K562 (cell line): Measurements from ENCODE around the gene PXDC1.

ENCODE experiments used
- GABPA ChIP-seq: fragments of 200-800 bp; sonication (Bioruptor generic); conservative IDR thresholded peaks from 2 replicates; pipeline ENCODE4 v1.6.1; 2016; ENCODE audit warnings: low read depth, missing genetic modification characterization, missing compliant biosample characterization
- JUN ChIP-seq, 2 experiments: sonication (generic) in 1 of 2; formaldehyde crosslinking in 1 of 2; IDR thresholded peaks; 2 replicates each; pipeline versions ENCODE4 v1.6.1 to v1.8.0; 2012 to 2022; ENCODE audit warnings: borderline replicate concordance in 2 of 2, mild to moderate bottlenecking in 2 of 2, improper control_type of control experiment in 1 of 2, low read depth in 1 of 2, low read length in 1 of 2, missing genetic modification reagents in 1 of 2
- NBN ChIP-seq: fragments of 450-650 bp; IDR thresholded peaks from 2 replicates; pipeline ENCODE4 v1.6.1; 2016; ENCODE audit warnings: low read depth, mild to moderate bottlenecking
- NEUROD1 ChIP-seq: fragments of 150-350 bp; IDR thresholded peaks from 2 replicates; pipeline ENCODE4 v1.6.1; 2014; ENCODE audit warnings: borderline replicate concordance, low read length, low read depth; ENCODE audit not compliant: partially characterized antibody
- NFYB ChIP-seq: IDR thresholded peaks from 2 replicates; pipeline ENCODE4 v1.6.1; 2011; ENCODE audit warnings: mild to moderate bottlenecking, moderate library complexity; ENCODE audit not compliant: insufficient read length; ENCODE audit errors: extremely low read depth
- POLR2AphosphoS5 ChIP-seq: IDR thresholded peaks from 2 replicates; pipeline ENCODE4 v1.6.1; 2011; ENCODE audit warnings: mild to moderate bottlenecking, low read depth, low read length, moderate library complexity; ENCODE audit not compliant: control insufficient read depth, insufficient read depth
- RBM22 ChIP-seq: fragments of 200-400 bp; formaldehyde crosslinking; IDR thresholded peaks from 2 replicates; pipeline ENCODE4 v1.6.1; 2018; ENCODE audit warnings: low read length, low read depth; ENCODE audit not compliant: poor library complexity, severe bottlenecking
- STAG1 ChIP-seq: sonication (generic); formaldehyde crosslinking; IDR thresholded peaks from 2 replicates; pipeline ENCODE4 v1.5.0; 2020; ENCODE audit warnings: missing genetic modification reagents, borderline replicate concordance
- USF1 ChIP-seq: sonication (generic); formaldehyde crosslinking; IDR thresholded peaks from 2 replicates; pipeline ENCODE4 v1.9.0; 2022; ENCODE audit warnings: mild to moderate bottlenecking, missing genetic modification reagents
- TF ChIP-seq, protein P1 (sequence below), 2 experiments: IDR thresholded peaks in 1 of 2; conservative IDR thresholded peaks in 1 of 2; 2 replicates each; pipeline ENCODE4 v1.6.1; 2016; ENCODE audit warnings: low read depth in 2 of 2, mild to moderate bottlenecking in 1 of 2, missing compliant biosample characterization in 1 of 2, missing genetic modification characterization in 1 of 2, moderate library complexity in 1 of 2
- TF ChIP-seq, protein P2 (sequence below): fragments of 450-650 bp; IDR thresholded peaks from 2 replicates; pipeline ENCODE4 v1.6.1; 2016; ENCODE audit warnings: missing biosample characterization, missing genetic modification characterization
- TF ChIP-seq, protein P3 (sequence below), 3 experiments: IDR thresholded peaks in 2 of 3; conservative IDR thresholded peaks in 1 of 3; 2 replicates each; pipeline ENCODE4 v1.5.1; 2011 to 2012; ENCODE audit warnings: low read length in 3 of 3, mild to moderate bottlenecking in 3 of 3, control low read depth in 2 of 3, improper control_type of control experiment in 1 of 3, inconsistent platforms in 1 of 3, low read depth in 1 of 3, mixed read lengths in 1 of 3, moderate library complexity in 1 of 3; ENCODE audit not compliant: insufficient read depth in 2 of 3
- TF ChIP-seq, protein P4 (sequence below): fragments of 250-450 bp; sonication (Bioruptor Pico); IDR thresholded peaks from 2 replicates; pipeline ENCODE4 v1.8.0; 2022; ENCODE audit warnings: inconsistent platforms, mild to moderate bottlenecking, moderate library complexity, borderline replicate concordance

DNA sequence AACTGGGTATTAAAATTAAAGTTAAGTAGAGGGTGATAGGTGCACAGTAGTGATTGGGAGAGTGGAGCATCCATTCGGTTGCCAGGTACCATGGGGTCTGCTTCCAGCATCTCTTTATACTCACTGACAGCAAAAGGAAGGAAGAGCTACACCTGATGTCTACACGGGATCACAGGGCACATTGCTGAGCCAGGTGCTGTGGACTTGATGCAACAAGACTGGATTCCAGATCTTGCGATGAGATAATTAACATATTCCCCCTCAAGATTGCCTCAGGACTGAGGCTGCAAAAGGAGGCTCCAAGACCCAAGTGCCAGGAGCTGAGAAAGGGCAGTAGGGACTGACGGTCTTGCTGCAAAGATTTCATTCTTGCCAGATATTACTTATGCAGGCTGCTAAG is 72.6 kb downstream of the PXDC1 start:
- TF ChIP-seq JUN (IDR thresholded peaks at IDR 0.05; ENCODE audit: borderline replicate concordance, low read depth, low read length) (no peak), JUN (CRISPR knock-in tag; IDR thresholded peaks at IDR 0.05; ENCODE audit: borderline replicate concordance) (no peak), STAG1 (no peak), NEUROD1 (no peak), NFYB (no peak), USF1 (CRISPR knock-in tag) (no peak), NBN (no peak), POLR2AphosphoS5 (no peak), GABPA (tag) (no peak), RBM22 (no peak)
- TF ChIP-seq, protein P1, sequence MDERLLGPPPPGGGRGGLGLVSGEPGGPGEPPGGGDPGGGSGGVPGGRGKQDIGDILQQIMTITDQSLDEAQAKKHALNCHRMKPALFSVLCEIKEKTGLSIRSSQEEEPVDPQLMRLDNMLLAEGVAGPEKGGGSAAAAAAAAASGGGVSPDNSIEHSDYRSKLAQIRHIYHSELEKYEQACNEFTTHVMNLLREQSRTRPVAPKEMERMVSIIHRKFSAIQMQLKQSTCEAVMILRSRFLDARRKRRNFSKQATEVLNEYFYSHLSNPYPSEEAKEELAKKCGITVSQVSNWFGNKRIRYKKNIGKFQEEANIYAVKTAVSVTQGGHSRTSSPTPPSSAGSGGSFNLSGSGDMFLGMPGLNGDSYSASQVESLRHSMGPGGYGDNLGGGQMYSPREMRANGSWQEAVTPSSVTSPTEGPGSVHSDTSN (CRISPR knock-in tag; IDR thresholded peaks at IDR 0.05; ENCODE audit: low read depth), result no peak
- TF ChIP-seq, protein P1 (tag; conservative IDR thresholded peaks at IDR 0.05; ENCODE audit: low read depth), result no peak
- TF ChIP-seq, protein P2, sequence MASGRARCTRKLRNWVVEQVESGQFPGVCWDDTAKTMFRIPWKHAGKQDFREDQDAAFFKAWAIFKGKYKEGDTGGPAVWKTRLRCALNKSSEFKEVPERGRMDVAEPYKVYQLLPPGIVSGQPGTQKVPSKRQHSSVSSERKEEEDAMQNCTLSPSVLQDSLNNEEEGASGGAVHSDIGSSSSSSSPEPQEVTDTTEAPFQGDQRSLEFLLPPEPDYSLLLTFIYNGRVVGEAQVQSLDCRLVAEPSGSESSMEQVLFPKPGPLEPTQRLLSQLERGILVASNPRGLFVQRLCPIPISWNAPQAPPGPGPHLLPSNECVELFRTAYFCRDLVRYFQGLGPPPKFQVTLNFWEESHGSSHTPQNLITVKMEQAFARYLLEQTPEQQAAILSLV (tag), result no peak
- TF ChIP-seq, protein P3, sequence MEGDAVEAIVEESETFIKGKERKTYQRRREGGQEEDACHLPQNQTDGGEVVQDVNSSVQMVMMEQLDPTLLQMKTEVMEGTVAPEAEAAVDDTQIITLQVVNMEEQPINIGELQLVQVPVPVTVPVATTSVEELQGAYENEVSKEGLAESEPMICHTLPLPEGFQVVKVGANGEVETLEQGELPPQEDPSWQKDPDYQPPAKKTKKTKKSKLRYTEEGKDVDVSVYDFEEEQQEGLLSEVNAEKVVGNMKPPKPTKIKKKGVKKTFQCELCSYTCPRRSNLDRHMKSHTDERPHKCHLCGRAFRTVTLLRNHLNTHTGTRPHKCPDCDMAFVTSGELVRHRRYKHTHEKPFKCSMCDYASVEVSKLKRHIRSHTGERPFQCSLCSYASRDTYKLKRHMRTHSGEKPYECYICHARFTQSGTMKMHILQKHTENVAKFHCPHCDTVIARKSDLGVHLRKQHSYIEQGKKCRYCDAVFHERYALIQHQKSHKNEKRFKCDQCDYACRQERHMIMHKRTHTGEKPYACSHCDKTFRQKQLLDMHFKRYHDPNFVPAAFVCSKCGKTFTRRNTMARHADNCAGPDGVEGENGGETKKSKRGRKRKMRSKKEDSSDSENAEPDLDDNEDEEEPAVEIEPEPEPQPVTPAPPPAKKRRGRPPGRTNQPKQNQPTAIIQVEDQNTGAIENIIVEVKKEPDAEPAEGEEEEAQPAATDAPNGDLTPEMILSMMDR (IDR thresholded peaks at IDR 0.05 in 2 of 3, conservative IDR thresholded peaks at IDR 0.05 in 1 of 3; ENCODE audit: insufficient read depth in 2 of 3, low read depth in 1 of 3, low read length in 3 of 3), result no peak
- TF ChIP-seq, protein P4, sequence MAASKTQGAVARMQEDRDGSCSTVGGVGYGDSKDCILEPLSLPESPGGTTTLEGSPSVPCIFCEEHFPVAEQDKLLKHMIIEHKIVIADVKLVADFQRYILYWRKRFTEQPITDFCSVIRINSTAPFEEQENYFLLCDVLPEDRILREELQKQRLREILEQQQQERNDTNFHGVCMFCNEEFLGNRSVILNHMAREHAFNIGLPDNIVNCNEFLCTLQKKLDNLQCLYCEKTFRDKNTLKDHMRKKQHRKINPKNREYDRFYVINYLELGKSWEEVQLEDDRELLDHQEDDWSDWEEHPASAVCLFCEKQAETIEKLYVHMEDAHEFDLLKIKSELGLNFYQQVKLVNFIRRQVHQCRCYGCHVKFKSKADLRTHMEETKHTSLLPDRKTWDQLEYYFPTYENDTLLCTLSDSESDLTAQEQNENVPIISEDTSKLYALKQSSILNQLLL (CRISPR knock-in tag), result no peak
